WERI-Rb-1 (cell line): ENCODE results near the gene XIRP2.

Source experiments
- DNase-seq: peaks from one replicate; pipeline ENCODE4 v3.0.0-alpha.2; 2020
- H3K27ac ChIP-seq: fragments of 250-450 bp; sonication (Bioruptor Pico); 2 replicates; pipeline ENCODE4 v1.5.1; 2020; ENCODE audit warnings: mild to moderate bottlenecking, moderate library complexity
- H3K27me3 ChIP-seq: fragments of 250-450 bp; sonication (Bioruptor Pico); 2 replicates; pipeline ENCODE4 v1.5.1; 2021; ENCODE audit warnings: mild to moderate bottlenecking, low read depth, moderate library complexity; ENCODE audit not compliant: insufficient read depth, severe bottlenecking
- H3K36me3 ChIP-seq: fragments of 250-450 bp; sonication (Bioruptor Pico); 2 replicates; pipeline ENCODE4 v1.5.1; 2020; ENCODE audit warnings: mild to moderate bottlenecking, moderate library complexity
- H3K4me3 ChIP-seq: 2 replicates; pipeline ENCODE4 v1.5.1; 2011; ENCODE audit warnings: low read depth, mild to moderate bottlenecking, control low read depth, low read length
- H3K9me3 ChIP-seq: fragments of 250-450 bp; sonication (Bioruptor Pico); 2 replicates; pipeline ENCODE4 v1.5.1; 2021; ENCODE audit warnings: mild to moderate bottlenecking, moderate library complexity; ENCODE audit not compliant: severe bottlenecking
- TF ChIP-seq, protein P1 (sequence below): IDR thresholded peaks from 2 replicates; pipeline ENCODE4 v1.5.1; 2011; ENCODE audit warnings: low read depth, mild to moderate bottlenecking, control low read depth, inconsistent platforms, low read length

The XIRP2 gene, protein sequence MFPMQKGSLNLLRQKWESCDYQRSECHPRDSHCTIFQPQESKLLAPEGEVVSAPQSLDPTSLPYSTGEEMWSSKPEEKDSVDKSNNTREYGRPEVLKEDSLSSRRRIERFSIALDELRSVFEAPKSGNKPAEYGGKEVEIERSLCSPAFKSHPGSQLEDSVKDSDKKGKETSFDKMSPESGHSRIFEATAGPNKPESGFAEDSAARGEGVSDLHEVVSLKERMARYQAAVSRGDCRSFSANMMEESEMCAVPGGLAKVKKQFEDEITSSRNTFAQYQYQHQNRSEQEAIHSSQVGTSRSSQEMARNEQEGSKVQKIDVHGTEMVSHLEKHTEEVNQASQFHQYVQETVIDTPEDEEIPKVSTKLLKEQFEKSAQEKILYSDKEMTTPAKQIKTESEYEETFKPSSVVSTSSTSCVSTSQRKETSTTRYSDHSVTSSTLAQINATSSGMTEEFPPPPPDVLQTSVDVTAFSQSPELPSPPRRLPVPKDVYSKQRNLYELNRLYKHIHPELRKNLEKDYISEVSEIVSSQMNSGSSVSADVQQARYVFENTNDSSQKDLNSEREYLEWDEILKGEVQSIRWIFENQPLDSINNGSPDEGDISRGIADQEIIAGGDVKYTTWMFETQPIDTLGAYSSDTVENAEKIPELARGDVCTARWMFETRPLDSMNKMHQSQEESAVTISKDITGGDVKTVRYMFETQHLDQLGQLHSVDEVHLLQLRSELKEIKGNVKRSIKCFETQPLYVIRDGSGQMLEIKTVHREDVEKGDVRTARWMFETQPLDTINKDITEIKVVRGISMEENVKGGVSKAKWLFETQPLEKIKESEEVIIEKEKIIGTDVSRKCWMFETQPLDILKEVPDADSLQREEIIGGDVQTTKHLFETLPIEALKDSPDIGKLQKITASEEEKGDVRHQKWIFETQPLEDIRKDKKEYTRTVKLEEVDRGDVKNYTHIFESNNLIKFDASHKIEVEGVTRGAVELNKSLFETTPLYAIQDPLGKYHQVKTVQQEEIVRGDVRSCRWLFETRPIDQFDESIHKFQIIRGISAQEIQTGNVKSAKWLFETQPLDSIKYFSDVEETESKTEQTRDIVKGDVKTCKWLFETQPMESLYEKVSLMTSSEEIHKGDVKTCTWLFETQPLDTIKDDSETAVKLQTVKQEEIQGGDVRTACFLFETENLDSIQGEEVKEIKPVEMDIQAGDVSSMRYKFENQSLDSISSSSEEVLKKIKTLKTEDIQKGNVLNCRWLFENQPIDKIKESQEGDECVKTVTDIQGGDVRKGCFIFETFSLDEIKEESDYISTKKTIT (N-terminal part only)

DNA sequence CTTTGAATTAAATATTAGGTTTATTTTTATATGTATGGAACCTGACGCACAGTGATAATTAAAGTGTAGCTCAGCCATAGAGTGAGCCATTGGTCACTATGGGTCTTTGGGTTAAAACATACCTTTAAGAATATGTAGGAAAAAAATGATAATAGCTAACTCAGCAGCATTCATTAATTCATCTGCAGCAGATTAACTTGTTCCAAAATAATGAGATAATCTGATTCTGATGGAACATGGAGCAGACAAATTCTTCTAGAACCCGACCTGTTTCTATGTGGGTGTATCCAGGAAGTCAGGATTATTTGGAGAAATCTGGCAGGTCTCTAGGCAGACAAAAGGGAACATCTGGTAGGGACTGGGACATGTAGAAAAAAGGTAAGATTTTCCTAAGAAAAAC is at the start of gene XIRP2:
XIRP2 (plus strand) TSS at position 301 of the 400 bp plus-strand sequence. CDS start 15,003 bp downstream, outside the sequence.
- no peak for DNase-seq
- H3K27me3 ChIP-seq: no peaks in the 10 kb centered on the region
- H3K4me3 ChIP-seq: no peak within 1 kb of the TSS
- H3K9me3 ChIP-seq: no peaks in the 10 kb centered on the region
- no peak within 1 kb of the TSS for H3K27ac ChIP-seq
- TF ChIP-seq, protein P1, sequence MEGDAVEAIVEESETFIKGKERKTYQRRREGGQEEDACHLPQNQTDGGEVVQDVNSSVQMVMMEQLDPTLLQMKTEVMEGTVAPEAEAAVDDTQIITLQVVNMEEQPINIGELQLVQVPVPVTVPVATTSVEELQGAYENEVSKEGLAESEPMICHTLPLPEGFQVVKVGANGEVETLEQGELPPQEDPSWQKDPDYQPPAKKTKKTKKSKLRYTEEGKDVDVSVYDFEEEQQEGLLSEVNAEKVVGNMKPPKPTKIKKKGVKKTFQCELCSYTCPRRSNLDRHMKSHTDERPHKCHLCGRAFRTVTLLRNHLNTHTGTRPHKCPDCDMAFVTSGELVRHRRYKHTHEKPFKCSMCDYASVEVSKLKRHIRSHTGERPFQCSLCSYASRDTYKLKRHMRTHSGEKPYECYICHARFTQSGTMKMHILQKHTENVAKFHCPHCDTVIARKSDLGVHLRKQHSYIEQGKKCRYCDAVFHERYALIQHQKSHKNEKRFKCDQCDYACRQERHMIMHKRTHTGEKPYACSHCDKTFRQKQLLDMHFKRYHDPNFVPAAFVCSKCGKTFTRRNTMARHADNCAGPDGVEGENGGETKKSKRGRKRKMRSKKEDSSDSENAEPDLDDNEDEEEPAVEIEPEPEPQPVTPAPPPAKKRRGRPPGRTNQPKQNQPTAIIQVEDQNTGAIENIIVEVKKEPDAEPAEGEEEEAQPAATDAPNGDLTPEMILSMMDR: no peak
- H3K36me3 ChIP-seq: no peaks in the 10 kb centered on the region

DNA sequence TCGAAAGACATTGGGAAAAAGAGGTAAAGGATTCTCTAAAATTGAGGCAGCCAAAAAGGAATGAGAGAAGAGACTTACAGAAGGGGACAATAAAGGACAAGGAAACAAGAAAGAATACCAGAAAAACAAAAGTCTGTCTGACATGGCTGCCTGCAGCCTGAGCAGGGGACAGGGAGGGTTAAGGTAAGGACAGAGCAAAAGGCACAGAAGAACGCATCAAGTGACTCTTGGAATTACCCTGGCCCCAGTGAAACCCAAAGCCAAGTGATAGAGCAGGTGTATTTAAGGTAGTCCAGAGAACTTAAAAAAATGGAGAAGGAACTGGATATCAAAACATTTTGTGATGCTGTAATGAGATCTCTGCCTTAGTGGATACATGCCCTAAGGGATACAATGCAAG is 47.1 kb upstream of the XIRP2 start:
- TF ChIP-seq, protein P1: no peak
- Histone ChIP-seq H3K27ac (no peak overlapping the region), H3K36me3 (no peaks in the 10 kb centered on the region), H3K27me3 (no peaks in the 10 kb centered on the region), H3K9me3 (no peaks in the 10 kb centered on the region), H3K4me3 (no peak overlapping the region)
- DNase-seq: no peak

DNA sequence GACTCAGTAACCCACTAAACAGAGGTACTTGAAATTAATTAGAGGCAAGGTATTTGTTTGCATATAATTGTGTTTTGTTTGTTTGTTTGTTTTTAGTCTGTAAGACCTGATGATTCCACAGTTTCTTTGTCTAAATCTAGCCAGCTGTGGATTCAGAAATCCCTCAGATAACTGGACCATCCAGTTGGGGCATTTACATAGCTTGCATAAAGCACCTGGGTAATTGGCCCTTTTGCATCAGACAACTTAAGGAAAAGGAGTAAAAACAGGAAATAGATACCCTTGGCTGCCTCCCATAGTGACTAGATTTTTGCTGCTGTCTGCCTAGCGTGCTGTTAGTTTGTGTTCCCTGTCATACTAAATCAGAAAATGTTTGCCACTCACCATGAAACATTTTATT is 46.6 kb upstream of the XIRP2 start:
- no peak overlapping the region for H3K4me3 ChIP-seq
- no peaks in the 10 kb centered on the region for H3K27me3 ChIP-seq
- no peaks in the 10 kb centered on the region for H3K9me3 ChIP-seq
- TF ChIP-seq, protein P1: no peak
- H3K27ac ChIP-seq: no peak overlapping the region
- H3K36me3 ChIP-seq: no peaks in the 10 kb centered on the region
- no peak for DNase-seq

DNA sequence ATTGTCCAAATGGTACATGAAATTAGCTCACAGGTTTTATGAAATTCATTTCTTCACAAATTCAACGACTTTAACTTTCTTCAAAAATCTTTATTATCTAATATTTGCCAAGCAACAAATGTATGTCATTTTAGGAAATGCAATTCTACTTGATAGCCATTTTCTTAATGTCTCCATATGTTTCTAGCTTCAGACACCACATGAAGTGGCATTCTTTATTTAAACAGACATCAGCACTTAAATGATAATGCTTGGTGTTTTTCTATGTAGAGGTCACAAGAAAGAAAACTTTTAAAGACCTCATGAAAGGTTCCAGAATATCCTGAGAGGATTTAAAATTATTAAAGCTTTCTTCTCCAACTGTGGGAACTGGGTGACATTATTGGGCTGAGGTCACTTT is 44.2 kb upstream of the XIRP2 start:
- DNase-seq: no peak
- Histone ChIP-seq H3K9me3 (no peaks in the 10 kb centered on the region), H3K27me3 (no peaks in the 10 kb centered on the region), H3K36me3 (no peaks in the 10 kb centered on the region), H3K27ac (no peak overlapping the region), H3K4me3 (no peak overlapping the region)
- TF ChIP-seq, protein P1: no peak

DNA sequence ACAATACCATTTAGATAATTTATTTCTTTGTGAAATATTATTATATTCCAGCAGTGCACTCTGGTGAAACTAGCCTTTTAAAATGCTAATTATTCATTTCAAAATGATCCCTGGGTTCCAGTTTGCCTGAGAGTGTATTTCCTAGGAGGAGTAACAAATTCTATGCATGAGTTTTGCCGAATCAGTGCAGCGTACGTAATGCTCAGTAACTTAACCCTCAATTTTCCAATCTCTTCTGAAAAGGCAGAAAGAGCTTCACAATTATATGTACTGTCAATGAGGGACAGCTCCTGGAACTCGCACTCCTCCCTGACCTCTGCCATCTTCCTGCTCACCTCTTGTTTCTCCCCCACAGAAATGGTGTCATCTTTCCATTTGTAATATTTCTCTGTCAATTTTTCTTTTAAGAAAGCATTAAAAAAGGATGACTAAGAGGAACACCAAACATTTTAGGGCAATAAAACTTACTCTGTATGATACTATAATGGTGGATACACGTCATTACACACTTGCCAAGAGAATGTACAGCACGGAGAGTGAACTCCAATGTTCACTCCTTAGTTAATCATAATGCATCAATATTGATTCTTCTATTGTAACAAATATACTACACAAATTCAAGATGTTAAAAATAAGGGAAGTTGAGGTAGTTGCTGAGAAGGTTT is 25.7 kb upstream of the XIRP2 start:
- Histone ChIP-seq H3K36me3 (no peaks in the 10 kb centered on the region), H3K9me3 (no peaks in the 10 kb centered on the region), H3K4me3 (no peak overlapping the region), H3K27me3 (no peaks in the 10 kb centered on the region), H3K27ac (no peak overlapping the region)
- TF ChIP-seq, protein P1: no peak
- DNase-seq: no peak
